H1 (cell line): Measurements from ENCODE around the gene CFAP53. TPM values are rescaled to one million over a fixed set of nuclear protein-coding genes. Genes with fewer than 3 reads are reported as not detected.

ENCODE experiments used
- CEBPB ChIP-seq: IDR thresholded peaks from 2 replicates; pipeline ENCODE4 v1.6.1; 2012; ENCODE audit warnings: low read depth, low read length
- CHD7 ChIP-seq: fragments of 300-600 bp; sonication (generic); IDR thresholded peaks from 2 replicates; pipeline ENCODE4 v1.7.1; 2012; ENCODE audit warnings: low read length, moderate library complexity, mild to moderate bottlenecking, inconsistent platforms; ENCODE audit not compliant: insufficient replicate concordance
- EGR1 ChIP-seq: IDR thresholded peaks from 2 replicates; pipeline ENCODE4 v1.6.1; 2011; ENCODE audit warnings: low read depth, low read length, borderline replicate concordance
- JUN ChIP-seq: IDR thresholded peaks from 2 replicates; pipeline ENCODE4 v1.6.1; 2011; ENCODE audit warnings: low read depth, mild to moderate bottlenecking, improper control_type of control experiment, low read length
- RAD21 ChIP-seq, 2 experiments: IDR thresholded peaks in 1 of 2; conservative IDR thresholded peaks in 1 of 2; 2 replicates each; pipeline ENCODE4 v1.6.1; 2011; ENCODE audit warnings: low read depth in 2 of 2, low read length in 2 of 2, improper control_type of control experiment in 1 of 2, inconsistent platforms in 1 of 2, mild to moderate bottlenecking in 1 of 2, moderate library complexity in 1 of 2
- SAP30 ChIP-seq: fragments of 300-600 bp; sonication (generic); IDR thresholded peaks from 2 replicates; pipeline ENCODE4 v1.7.1; 2012; ENCODE audit warnings: low read length, moderate library complexity, mild to moderate bottlenecking, inconsistent platforms; ENCODE audit not compliant: insufficient read depth, insufficient replicate concordance
- SIRT6 ChIP-seq: IDR thresholded peaks from one replicate; pipeline ENCODE4 v1.7.1; 2012; ENCODE audit warnings: low read length, inconsistent platforms
- TEAD4 ChIP-seq: IDR thresholded peaks from 2 replicates; pipeline ENCODE4 v1.6.1; 2012; ENCODE audit warnings: low read depth, low read length, inconsistent platforms, mixed read lengths
- USF2 ChIP-seq: IDR thresholded peaks from 2 replicates; pipeline ENCODE4 v1.6.1; 2011; ENCODE audit warnings: low read length, improper control_type of control experiment
- ZNF274 ChIP-seq: IDR thresholded peaks from 2 replicates; pipeline ENCODE4 v1.7.0; 2012; ENCODE audit warnings: low read length, borderline replicate concordance; ENCODE audit errors: extremely low read depth
- polyA plus RNA-seq, 7 experiments: library from polyadenylated mRNA; depleted of rRNA in 3 of 7; stranded (reverse) in 5 of 7; unstranded in 2 of 7; fragments of >200 nt in 5 of 7; fragments of 200-250 nt in 2 of 7; gene quantifications; 1 replicate in 5 of 7; 2 replicates in 1 of 7; 4 replicates in 1 of 7; pipeline versions ENCODE4 v1.2.1 to v1.2.3, GENCODE V29; 2011 to 2013; ENCODE audit warnings: missing spikeins in 2 of 7, mixed read lengths in 2 of 7
- total RNA-seq: library from RNA; stranded (reverse); fragmentation: NEBNext Ultra II Directional; extraction: Animal tissue kit (Norgen Biotek cat#: 25700); gene quantifications from 2 replicates; pipeline ENCODE4 v1.2.1, GENCODE V29; 2021

Gene CFAP53
- total and polyA plus RNA-seq, 2 of the 8 experiments (the other 6 are each of a cell fraction or from before 2014, with no cell fraction given): 0.08 to 0.30 TPM

- TF ChIP-seq CHD7 (no peak), JUN (no peak), USF2 (no peak), RAD21 (IDR thresholded peaks at IDR 0.05 in 1 of 2, conservative IDR thresholded peaks at IDR 0.05 in 1 of 2; ENCODE audit: low read depth in 2 of 2, low read length in 2 of 2) (no peak), TEAD4 (no peak), SIRT6 (no peak), ZNF274 (no peak), CEBPB (no peak), SAP30 (peak; percentile 77), EGR1 (no peak)
Observed at GRCh38 chr18:50280707-50281294, 14.5 kb upstream of the CFAP53 start (continued).
